Measurements from ENCODE around the gene TREM1.
A peak's percentile ranks its signal among the peaks of the same experiment; 100 is the strongest.

Gene TREM1

GRCh38 chr6:41294214-41294872, 7.9 kb upstream of the TREM1 start:
- DNase-seq (ENCODE audit: low read depth): no peak

GRCh38 chr6:41291717-41292116, 5.2 kb upstream of the TREM1 start:
- DNase-seq (ENCODE audit: low read depth): no peak

GRCh38 chr6:41289815-41290214, 3.3 kb upstream of the TREM1 start:
- DNase-seq (ENCODE audit: low read depth): no peak

- no peak for DNase-seq (ENCODE audit: low read depth)
Measured at GRCh38 chr6:41288754-41289129, 2.3 kb upstream of the TREM1 start.

GRCh38 chr6:41288030-41288753, 1.7 kb upstream of the TREM1 start:
- no peak for DNase-seq (ENCODE audit: low read depth)

- no peak for DNase-seq (ENCODE audit: low read depth)
Measured at GRCh38 chr6:41284726-41285125, 1.8 kb downstream of the TREM1 start.

GRCh38 chr6:41283600-41283999, 2.9 kb downstream of the TREM1 start:
- no peak for DNase-seq (ENCODE audit: low read depth)

GRCh38 chr6:41280381-41281057, 6.0 kb downstream of the TREM1 start:
- no peak for DNase-seq (ENCODE audit: low read depth)

- DNase-seq (ENCODE audit: low read depth): peak; percentile 5
Measured at GRCh38 chr6:41278699-41279405, 7.6 kb downstream of the TREM1 start.

GRCh38 chr6:41277605-41278004, 8.9 kb downstream of the TREM1 start:
- no peak for DNase-seq (ENCODE audit: low read depth)

GRCh38 chr6:41275489-41275888, 11.0 kb downstream of the TREM1 start:
- DNase-seq (ENCODE audit: low read depth): no peak

GRCh38 chr6:41274256-41274655, 12.2 kb downstream of the TREM1 start:
- no peak for DNase-seq (ENCODE audit: low read depth)

- DNase-seq (ENCODE audit: low read depth): no peak
Measured at GRCh38 chr6:41273714-41274113, 12.8 kb downstream of the TREM1 start.

- no peak for DNase-seq (ENCODE audit: low read depth)
Measured at GRCh38 chr6:41272591-41273240, 13.8 kb downstream of the TREM1 start.

GRCh38 chr6:41271901-41272395, 14.5 kb downstream of the TREM1 start:
- DNase-seq (ENCODE audit: low read depth): no peak

GRCh38 chr6:41269716-41270115, 16.8 kb downstream of the TREM1 start:
- no peak for DNase-seq (ENCODE audit: low read depth)

GRCh38 chr6:41269166-41269565, 17.3 kb downstream of the TREM1 start:
- DNase-seq (ENCODE audit: low read depth): no peak

- DNase-seq (ENCODE audit: low read depth): no peak
Measured at GRCh38 chr6:41268478-41268877, 18.0 kb downstream of the TREM1 start.

GRCh38 chr6:41266541-41266940, 19.9 kb downstream of the TREM1 start:
- no peak for DNase-seq (ENCODE audit: low read depth)

- no peak for DNase-seq (ENCODE audit: low read depth)
Measured at GRCh38 chr6:41263267-41263666, 23.2 kb downstream of the TREM1 start.

- no peak for DNase-seq (ENCODE audit: low read depth)
Measured at GRCh38 chr6:41262401-41262800, 24.1 kb downstream of the TREM1 start.

- no peak for DNase-seq (ENCODE audit: low read depth)
Measured at GRCh38 chr6:41258196-41258493, 28.3 kb downstream of the TREM1 start.

Measured in stimulated activated CD8-positive, alpha-beta memory T cell treated with anti-CD3 and anti-CD28 coated beads, Interleukin-15, amount 100 ng/mL, for 24 hours (primary cell).